GM21515 (cell line): Measurements from ENCODE around the gene CARF.
"Not testable (repeated sequence)": the region's sequence is repeated elsewhere in the genome, so short reads cannot be mapped to it uniquely, and the experiment has no call there.

Experiments
- ATAC-seq: cut with Tn5 transposase; IDR thresholded peaks from one replicate; pipeline ENCODE4 v1.9.1; 2021; ENCODE audit not compliant: unreplicated experiment

The CARF gene

DNA sequence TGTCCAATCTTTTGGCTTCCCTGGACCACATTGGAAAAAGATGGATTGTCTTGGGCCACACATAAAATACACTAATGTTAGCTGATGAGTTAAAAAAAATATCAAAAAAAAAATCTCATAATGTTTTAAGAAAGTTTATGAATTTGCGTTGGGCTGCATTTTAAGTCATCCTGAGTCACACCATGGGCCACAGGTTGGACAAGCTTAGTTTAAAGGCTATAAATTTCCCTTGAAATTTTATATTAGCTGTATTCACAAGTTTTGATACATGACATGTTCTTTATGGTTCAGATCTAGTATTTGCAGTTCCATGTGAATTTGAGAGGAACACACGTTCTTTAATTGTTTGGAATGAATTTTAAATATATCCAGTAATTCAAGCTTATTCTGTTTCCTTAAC is 21.9 kb downstream of the CARF start:
- no peak for ATAC-seq

GRCh38 chr2:202934456-202934855 is 22.4 kb downstream of the CARF start:
- no peak for ATAC-seq

DNA sequence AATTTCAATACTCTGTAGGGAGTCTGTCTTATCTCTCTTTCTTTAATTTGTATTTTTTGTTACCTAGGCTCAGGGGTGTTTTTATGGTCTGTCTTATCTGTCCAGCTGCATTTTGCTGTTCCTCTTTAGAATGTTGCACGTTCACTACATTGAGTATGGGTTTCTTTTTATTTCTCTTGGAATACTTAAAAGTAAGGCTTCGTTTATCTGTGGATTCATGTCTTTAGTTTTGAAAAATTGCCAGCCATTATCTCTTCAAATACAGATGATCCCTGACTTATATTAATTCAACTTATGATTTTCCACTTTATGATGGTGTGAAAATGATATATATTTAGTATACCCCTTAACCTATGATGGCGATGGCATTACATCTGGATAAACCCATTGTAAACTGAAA is 26.9 kb downstream of the CARF start:
- no peak for ATAC-seq

DNA sequence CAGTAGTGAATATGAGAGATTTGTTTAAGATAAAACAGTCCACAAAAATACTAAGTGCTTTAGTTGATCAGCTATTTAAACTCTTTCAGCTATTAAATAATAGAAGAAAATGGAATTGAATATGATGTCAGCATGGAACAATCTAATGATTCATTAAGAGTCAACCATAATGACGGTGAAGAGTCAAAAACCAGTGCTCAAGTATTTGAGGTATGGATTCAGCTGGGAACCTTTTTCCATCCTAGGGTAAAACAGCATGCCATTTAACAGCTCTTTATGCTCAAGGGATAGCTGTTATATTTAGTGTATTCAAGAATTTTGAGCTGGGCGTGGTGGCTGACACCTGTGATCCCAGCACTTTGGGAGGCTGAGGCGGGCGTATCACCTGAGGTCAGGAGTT is 29.7 kb downstream of the CARF start:
- no peak for ATAC-seq

DNA sequence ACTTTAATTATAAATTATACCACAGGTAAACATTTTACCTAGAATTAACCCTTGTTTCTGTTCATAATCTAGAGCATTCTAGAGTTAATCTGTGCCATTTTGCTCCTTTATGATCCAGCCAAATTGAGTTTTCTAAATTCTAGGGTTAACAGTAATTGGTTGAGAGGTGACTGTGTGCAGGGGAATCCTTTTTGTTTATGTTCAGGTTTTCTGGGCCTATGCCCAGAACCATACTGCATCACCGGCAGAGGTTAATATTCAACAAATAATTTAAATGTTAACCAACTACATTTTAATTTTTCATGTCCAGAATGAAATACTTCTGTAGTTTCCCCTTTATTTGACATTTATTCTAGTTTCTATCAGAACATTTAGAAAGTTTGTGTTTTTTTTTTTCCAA is 32.3 kb downstream of the CARF start:
- ATAC-seq: no peak

- ATAC-seq: no peak
Measured at GRCh38 chr2:202944816-202945215, 32.7 kb downstream of the CARF start.

DNA sequence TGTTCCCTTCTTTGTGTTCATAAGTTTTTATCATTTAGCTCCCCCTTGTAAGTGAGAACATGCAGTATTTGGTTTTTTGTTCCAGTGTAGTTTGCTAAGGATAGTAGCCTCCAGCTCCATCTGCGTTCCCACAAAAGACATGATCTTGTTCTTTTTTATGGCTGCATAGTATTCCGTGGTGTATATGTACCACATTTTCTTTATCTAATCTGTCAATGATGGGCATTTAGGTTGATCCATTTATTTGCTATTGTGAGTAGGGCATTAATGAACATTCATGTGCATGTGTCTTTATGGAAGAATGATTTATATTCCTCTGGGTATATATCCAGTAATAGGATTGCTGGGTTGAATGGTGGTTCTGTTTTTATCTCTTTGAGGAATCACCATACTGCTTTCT is 33.4 kb downstream of the CARF start:
- no peak for ATAC-seq

DNA sequence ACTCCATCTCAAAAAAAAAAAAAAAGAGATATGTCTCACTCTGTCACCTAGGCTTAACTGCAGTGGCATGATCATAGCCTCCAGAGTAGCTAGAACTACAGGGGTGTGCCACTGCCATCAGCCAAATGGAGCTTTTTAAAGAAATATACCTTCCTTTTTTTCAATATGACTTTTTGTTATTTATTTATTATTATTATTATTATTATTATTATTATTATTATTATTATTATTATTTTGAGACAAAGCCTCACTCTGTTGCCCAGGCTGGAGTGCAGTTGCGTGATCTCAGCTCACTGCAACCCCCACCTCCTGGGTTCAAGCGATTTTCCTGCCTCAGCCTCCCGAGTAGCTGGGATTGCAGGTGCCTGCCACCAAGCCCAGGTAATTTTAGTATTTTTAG is 37.3 kb downstream of the CARF start:
- ATAC-seq: not testable (repeated sequence)

- no peak for ATAC-seq
Measured at GRCh38 chr2:202950592-202950991, 38.5 kb downstream of the CARF start.

DNA sequence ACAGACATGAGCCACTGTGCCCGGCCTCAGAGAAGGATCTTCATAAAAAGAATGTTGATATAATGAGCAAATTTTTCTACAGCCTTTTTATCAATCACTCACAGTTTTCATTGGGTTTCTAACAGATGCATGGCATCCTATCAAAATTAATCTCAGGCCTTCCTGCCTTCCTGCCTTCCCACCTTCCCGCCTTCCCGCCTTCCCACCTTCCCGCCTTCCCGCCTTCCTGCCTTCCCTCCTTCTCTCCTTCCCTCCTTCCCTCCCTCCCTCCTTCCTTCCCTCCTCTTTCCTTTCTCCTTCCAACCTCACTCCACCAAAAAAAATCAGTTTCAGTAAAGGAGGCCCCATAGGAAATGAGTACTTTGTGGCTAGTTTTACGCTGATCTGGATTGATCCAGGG is 48.4 kb downstream of the CARF start:
- ATAC-seq: no peak

DNA sequence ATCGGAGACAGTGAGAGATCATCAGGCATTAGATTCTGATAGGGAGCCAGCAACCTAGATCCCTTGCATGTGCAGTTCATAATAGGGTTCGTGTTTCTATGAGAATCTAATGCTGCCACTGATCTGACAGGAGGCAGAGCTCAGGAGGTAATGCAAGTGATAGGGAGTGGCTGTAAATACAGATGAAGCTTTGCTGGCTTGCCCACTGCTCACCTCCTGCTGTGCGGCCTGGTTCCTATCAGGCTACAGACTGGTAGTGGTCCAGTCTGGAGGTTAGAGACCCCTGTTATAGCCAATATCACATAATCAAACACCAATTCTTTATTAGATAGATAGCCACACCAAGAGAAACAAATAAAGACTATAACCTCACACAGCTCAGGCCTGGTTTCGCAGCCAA is 51.6 kb downstream of the CARF start:
- ATAC-seq: no peak

DNA sequence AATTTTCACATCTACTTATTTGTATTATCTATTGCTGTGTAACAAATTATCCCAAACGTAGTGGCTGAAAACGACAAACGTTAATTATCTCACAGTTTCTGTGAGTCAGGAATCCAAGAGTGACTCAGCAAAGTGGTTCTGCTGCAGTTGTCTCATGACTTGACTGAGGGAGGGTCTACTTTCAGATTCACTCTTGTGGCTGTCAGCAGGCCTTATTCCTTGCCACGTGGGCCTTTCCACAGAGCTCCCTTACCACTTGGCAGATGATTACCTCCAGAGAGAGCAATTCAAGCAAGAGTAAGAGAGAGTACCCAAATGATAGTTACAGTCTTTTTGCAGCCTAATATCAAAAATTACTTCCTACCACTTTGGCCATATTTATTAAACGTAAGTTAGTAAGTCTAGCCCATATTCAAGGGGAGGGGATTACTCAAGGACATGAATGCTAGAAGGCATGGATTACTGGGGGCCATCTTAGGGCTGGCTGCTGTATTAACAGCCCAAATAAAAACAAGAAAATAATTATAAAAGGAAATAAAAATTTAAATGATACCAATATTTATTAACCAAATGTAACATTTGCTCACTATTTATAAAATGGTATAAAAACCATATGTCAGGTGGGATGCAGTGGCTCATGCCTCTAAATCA is 53.9 kb downstream of the CARF start:
- peak; percentile 66 for ATAC-seq

DNA sequence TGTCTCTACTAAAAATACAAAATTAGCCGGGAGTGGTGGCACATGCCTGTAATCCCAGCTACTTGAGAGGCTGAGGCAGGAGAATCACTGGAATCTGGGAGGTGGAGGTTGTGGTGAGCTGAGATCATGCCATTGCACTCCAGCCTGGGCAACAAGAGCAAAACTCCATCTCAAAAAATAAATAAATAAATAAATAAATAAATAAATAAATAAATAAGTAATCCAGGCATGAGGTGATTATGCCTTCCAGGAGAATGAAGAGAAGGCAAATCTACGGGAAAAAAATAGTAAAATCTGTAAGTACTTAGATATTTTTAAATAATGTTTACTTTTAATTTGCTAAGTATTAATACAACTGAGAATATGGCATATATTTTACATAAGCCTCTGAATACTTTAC is 57.3 kb downstream of the CARF start:
- not testable (repeated sequence) for ATAC-seq

DNA sequence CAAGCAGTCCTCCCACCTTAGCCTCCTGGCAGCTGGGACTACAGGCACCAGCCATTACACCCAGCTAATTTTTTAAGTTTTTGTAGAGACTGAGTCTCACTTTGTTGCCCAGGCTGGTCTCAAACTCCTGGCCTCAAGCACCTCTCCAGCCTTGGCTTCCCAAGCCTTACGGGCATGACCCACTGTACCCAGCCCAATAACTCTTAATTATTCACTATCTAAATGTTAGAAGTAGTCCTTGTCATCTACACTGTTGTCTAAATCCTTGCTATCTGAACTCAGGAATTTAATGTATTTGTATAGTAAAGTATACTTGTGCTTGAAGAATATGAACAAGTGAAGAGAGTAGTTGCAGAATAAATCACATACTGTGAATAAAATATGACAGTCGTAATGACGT is 64.7 kb downstream of the CARF start:
- no peak for ATAC-seq

GRCh38 chr2:202982779-202983491 is 70.9 kb downstream of the CARF start:
- no peak for ATAC-seq

- ATAC-seq: no peak
Measured at GRCh38 chr2:202989749-202990148, 77.7 kb downstream of the CARF start.

GRCh38 chr2:202990501-202990900 is 78.4 kb downstream of the CARF start:
- no peak for ATAC-seq

GRCh38 chr2:202997113-202997512 is 85.0 kb downstream of the CARF start:
- ATAC-seq: not testable (repeated sequence)

GRCh38 chr2:203002054-203002821 is 90.2 kb downstream of the CARF start:
- ATAC-seq: no peak

GRCh38 chr2:203003716-203004115 is 91.6 kb downstream of the CARF start:
- ATAC-seq: no peak

- peak; percentile 97 for ATAC-seq
Measured at GRCh38 chr2:203014456-203015199, 102.6 kb downstream of the CARF start, which contains the start of gene NBEAL1. TSS of gene NBEAL1 (plus strand) at chr2:203014875. CDS start at chr2:203016385, 1,510 bp downstream.
